Stimulated activated naive CD8-positive, alpha-beta T cell treated with anti-CD3 and anti-CD28 coated beads, Interleukin-15, Interleukin-2, amounts not matched to agents 100 U/mL and 50 U/mL, for 24 hours (primary cell): ENCODE measurements around the gene FAM174B.

Experiments used
- ATAC-seq: fragments of 150-1000 bp; cut with Tn5 transposase; one replicate; pipeline ENCODE4 v1.10.0; 2021
- DNase-seq: peaks from one replicate; pipeline ENCODE4 v3.0.0; 2021

Gene FAM174B

GRCh38 chr15:92599394-92599970, 56.1 kb downstream of the FAM174B start:
- ATAC-seq (no peak), DNase-seq (no peak)

- ATAC-seq (no peak), DNase-seq (no peak)
Observed at GRCh38 chr15:92597548-92597947, 58.0 kb downstream of the FAM174B start.

GRCh38 chr15:92596623-92597022, 59.0 kb downstream of the FAM174B start:
- DNase-seq (no peak), ATAC-seq (no peak)

- DNase-seq (no peak), ATAC-seq (no peak)
Observed at GRCh38 chr15:92595506-92596381, 59.8 kb downstream of the FAM174B start.

- no peak for DNase-seq
- ATAC-seq, result no peak
Observed at GRCh38 chr15:92591275-92591674, 64.3 kb downstream of the FAM174B start.

GRCh38 chr15:92586966-92587365, 68.6 kb downstream of the FAM174B start:
- ATAC-seq (no peak), DNase-seq (no peak)

GRCh38 chr15:92586383-92586942, 69.1 kb downstream of the FAM174B start:
- ATAC-seq (no peak), DNase-seq (no peak)

GRCh38 chr15:92584105-92584504, 71.5 kb downstream of the FAM174B start:
- DNase-seq (no peak), ATAC-seq (no peak)

GRCh38 chr15:92583096-92584034, 72.2 kb downstream of the FAM174B start:
- DNase-seq, result no peak
- ATAC-seq, result no peak

- DNase-seq, result no peak
- no peak for ATAC-seq
Observed at GRCh38 chr15:92582206-92582605, 73.4 kb downstream of the FAM174B start.

GRCh38 chr15:92580933-92581445, 74.6 kb downstream of the FAM174B start:
- ATAC-seq, result no peak

GRCh38 chr15:92580521-92580920, 75.1 kb downstream of the FAM174B start:
- DNase-seq (no peak), ATAC-seq (no peak)

More at GRCh38 chr15:92580933-92581445, 74.6 kb downstream of the FAM174B start:
- no peak for DNase-seq

GRCh38 chr15:92579931-92580470, 75.6 kb downstream of the FAM174B start:
- DNase-seq, result no peak
- no peak for ATAC-seq

GRCh38 chr15:92579486-92579885, 76.1 kb downstream of the FAM174B start:
- ATAC-seq (no peak), DNase-seq (no peak)

- DNase-seq (no peak), ATAC-seq (no peak)
Observed at GRCh38 chr15:92578096-92578835, 77.3 kb downstream of the FAM174B start.

- ATAC-seq (no peak), DNase-seq (no peak)
Observed at GRCh38 chr15:92576597-92577200, 78.9 kb downstream of the FAM174B start.

GRCh38 chr15:92574566-92574965, 81.0 kb downstream of the FAM174B start:
- DNase-seq, result no peak
- ATAC-seq, result no peak

- ATAC-seq, result no peak
- DNase-seq, result no peak
Observed at GRCh38 chr15:92574161-92574560, 81.4 kb downstream of the FAM174B start.

GRCh38 chr15:92571824-92572223, 83.8 kb downstream of the FAM174B start:
- DNase-seq (no peak), ATAC-seq (no peak)

GRCh38 chr15:92570391-92570790, 85.2 kb downstream of the FAM174B start:
- ATAC-seq (no peak), DNase-seq (no peak)

GRCh38 chr15:92569778-92570177, 85.8 kb downstream of the FAM174B start:
- no peak for DNase-seq
- ATAC-seq, result no peak
